ENCODE measurements around the gene SIM2.

Gene SIM2

GRCh38 chr21:36713746-36714145 lies 14.8 kb downstream of the SIM2 start:
- no peak overlapping the region for H3K9ac ChIP-seq (ENCODE audit: insufficient read length)
- DNase-seq (ENCODE audit: low read depth, low spot score) = no peak

GRCh38 chr21:36716387-36716786 lies 17.5 kb downstream of the SIM2 start:
- DNase-seq (ENCODE audit: low read depth, low spot score) = no peak
- TF ChIP-seq POLR2AphosphoS5 (IDR thresholded peaks at IDR 0.05; ENCODE audit: borderline replicate concordance, low read depth, low read length) = no peak
- no peak for TF ChIP-seq FOXP2 (optimal IDR thresholded peaks at IDR 0.05; ENCODE audit: control extremely low read depth, extremely low read length, insufficient read depth)
- TF ChIP-seq EZH2 (IDR thresholded peaks at IDR 0.05) = no peak
- Histone ChIP-seq H3K9me3 (ENCODE audit: low read depth, low read length) (no peaks in the 10 kb centered on the region), H3K27ac (no peak overlapping the region), H3K36me3 (ENCODE audit: insufficient read depth, low read length) (no peaks in the 10 kb centered on the region), H3K9ac (ENCODE audit: insufficient read length) (no peak overlapping the region), H3K4me3 (no peak overlapping the region)

More at GRCh38 chr21:36713746-36714145, 14.8 kb downstream of the SIM2 start:
- Histone ChIP-seq H3K9me3 (ENCODE audit: low read depth, low read length) (no peaks in the 10 kb centered on the region), H3K27ac (no peak overlapping the region), H3K4me3 (no peak overlapping the region), H3K36me3 (ENCODE audit: insufficient read depth, low read length) (no peaks in the 10 kb centered on the region)
- no peak for TF ChIP-seq POLR2AphosphoS5 (IDR thresholded peaks at IDR 0.05; ENCODE audit: borderline replicate concordance, low read depth, low read length)
- no peak for TF ChIP-seq FOXP2 (optimal IDR thresholded peaks at IDR 0.05; ENCODE audit: control extremely low read depth, extremely low read length, insufficient read depth)
- no peak for TF ChIP-seq EZH2 (IDR thresholded peaks at IDR 0.05)

- H3K9ac ChIP-seq (ENCODE audit: insufficient read length) = no peak overlapping the region
- H3K4me3 ChIP-seq = 0 out of 2 replicates have a peak overlapping the region, but pooled peaks have one; percentile 29
- no peaks in the 10 kb centered on the region for H3K9me3 ChIP-seq (ENCODE audit: low read depth, low read length)
- TF ChIP-seq EZH2 (IDR thresholded peaks at IDR 0.05) (no peak), FOXP2 (optimal IDR thresholded peaks at IDR 0.05; ENCODE audit: control extremely low read depth, extremely low read length, insufficient read depth) (no peak), POLR2AphosphoS5 (IDR thresholded peaks at IDR 0.05; ENCODE audit: borderline replicate concordance, low read depth, low read length) (no peak)
- DNase-seq (ENCODE audit: low read depth, low spot score) = no peak
- no peak overlapping the region for H3K27ac ChIP-seq
- H3K36me3 ChIP-seq (ENCODE audit: insufficient read depth, low read length) = no peaks in the 10 kb centered on the region
These were observed 17.9 kb downstream of the SIM2 start for GRCh38 chr21:36716836-36717235.

GRCh38 chr21:36717976-36718375 lies 19.1 kb downstream of the SIM2 start:
- TF ChIP-seq FOXP2 (optimal IDR thresholded peaks at IDR 0.05; ENCODE audit: control extremely low read depth, extremely low read length, insufficient read depth) (no peak), POLR2AphosphoS5 (IDR thresholded peaks at IDR 0.05; ENCODE audit: borderline replicate concordance, low read depth, low read length) (no peak), EZH2 (IDR thresholded peaks at IDR 0.05) (no peak)
- DNase-seq (ENCODE audit: low read depth, low spot score) = no peak
- Histone ChIP-seq H3K4me3 (no peak overlapping the region), H3K27ac (no peak overlapping the region), H3K9ac (ENCODE audit: insufficient read length) (no peak overlapping the region), H3K9me3 (ENCODE audit: low read depth, low read length) (no peaks in the 10 kb centered on the region), H3K36me3 (ENCODE audit: insufficient read depth, low read length) (no peaks in the 10 kb centered on the region)

GRCh38 chr21:36718951-36719501 lies 20.1 kb downstream of the SIM2 start:
- H3K4me3 ChIP-seq = no peak overlapping the region
- no peaks in the 10 kb centered on the region for H3K9me3 ChIP-seq (ENCODE audit: low read depth, low read length)
- TF ChIP-seq FOXP2 (optimal IDR thresholded peaks at IDR 0.05; ENCODE audit: control extremely low read depth, extremely low read length, insufficient read depth) = no peak
- no peak for TF ChIP-seq POLR2AphosphoS5 (IDR thresholded peaks at IDR 0.05; ENCODE audit: borderline replicate concordance, low read depth, low read length)
- no peak for TF ChIP-seq EZH2 (IDR thresholded peaks at IDR 0.05)
- no peak overlapping the region for H3K9ac ChIP-seq (ENCODE audit: insufficient read length)
- no peak for DNase-seq (ENCODE audit: low read depth, low spot score)
- no peaks in the 10 kb centered on the region for H3K36me3 ChIP-seq (ENCODE audit: insufficient read depth, low read length)
- H3K27ac ChIP-seq = no peak overlapping the region

- Histone ChIP-seq H3K36me3 (ENCODE audit: insufficient read depth, low read length) (no peaks in the 10 kb centered on the region), H3K9ac (ENCODE audit: insufficient read length) (no peak overlapping the region), H3K4me3 (no peak overlapping the region), H3K9me3 (ENCODE audit: low read depth, low read length) (no peaks in the 10 kb centered on the region), H3K27ac (no peak overlapping the region)
- DNase-seq (ENCODE audit: low read depth, low spot score) = no peak
- TF ChIP-seq FOXP2 (optimal IDR thresholded peaks at IDR 0.05; ENCODE audit: control extremely low read depth, extremely low read length, insufficient read depth) (no peak), POLR2AphosphoS5 (IDR thresholded peaks at IDR 0.05; ENCODE audit: borderline replicate concordance, low read depth, low read length) (no peak), EZH2 (IDR thresholded peaks at IDR 0.05) (no peak)
These were observed 20.7 kb downstream of the SIM2 start for GRCh38 chr21:36719614-36720013.

- Histone ChIP-seq H3K36me3 (ENCODE audit: insufficient read depth, low read length) (no peaks in the 10 kb centered on the region), H3K27ac (no peak overlapping the region), H3K9me3 (ENCODE audit: low read depth, low read length) (no peaks in the 10 kb centered on the region), H3K4me3 (no peak overlapping the region), H3K9ac (ENCODE audit: insufficient read length) (no peak overlapping the region)
- no peak for DNase-seq (ENCODE audit: low read depth, low spot score)
- TF ChIP-seq FOXP2 (optimal IDR thresholded peaks at IDR 0.05; ENCODE audit: control extremely low read depth, extremely low read length, insufficient read depth) (no peak), POLR2AphosphoS5 (IDR thresholded peaks at IDR 0.05; ENCODE audit: borderline replicate concordance, low read depth, low read length) (no peak), EZH2 (IDR thresholded peaks at IDR 0.05) (no peak)
These were observed 22.9 kb downstream of the SIM2 start for GRCh38 chr21:36721817-36722216.

- DNase-seq (ENCODE audit: low read depth, low spot score) = no peak
- TF ChIP-seq EZH2 (IDR thresholded peaks at IDR 0.05) (no peak), POLR2AphosphoS5 (IDR thresholded peaks at IDR 0.05; ENCODE audit: borderline replicate concordance, low read depth, low read length) (no peak), FOXP2 (optimal IDR thresholded peaks at IDR 0.05; ENCODE audit: control extremely low read depth, extremely low read length, insufficient read depth) (no peak)
- H3K27ac ChIP-seq = no peak overlapping the region
- H3K9ac ChIP-seq (ENCODE audit: insufficient read length) = no peak overlapping the region
- no peak overlapping the region for H3K4me3 ChIP-seq
- no peaks in the 10 kb centered on the region for H3K36me3 ChIP-seq (ENCODE audit: insufficient read depth, low read length)
- no peaks in the 10 kb centered on the region for H3K9me3 ChIP-seq (ENCODE audit: low read depth, low read length)
These were observed 23.8 kb downstream of the SIM2 start for GRCh38 chr21:36722370-36723368.

Measured in SK-N-MC (cell line).